ENCODE measurements around the gene WDR81.

The WDR81 gene

DNA sequence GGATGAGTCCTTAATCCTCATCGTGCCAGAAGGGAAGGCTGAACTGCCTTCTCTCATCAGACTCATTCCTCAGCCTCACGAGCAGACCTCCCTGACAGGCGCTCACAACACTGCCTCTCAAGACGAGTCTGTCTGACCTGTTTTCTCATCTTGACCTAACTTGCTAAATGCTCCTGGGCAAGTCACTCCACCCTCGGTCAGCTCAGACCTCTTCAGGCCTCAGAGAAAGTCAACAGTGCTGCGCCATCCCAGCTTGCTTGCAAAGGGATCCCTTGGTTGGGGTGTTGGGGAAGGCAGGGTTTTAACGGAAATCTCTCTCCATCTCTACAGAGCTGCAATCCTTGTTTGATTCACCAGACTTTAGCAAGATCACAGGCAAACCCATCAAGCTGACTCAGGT lies 52.4 kb downstream of the WDR81 start:
- DNase-seq (ENCODE audit: low read depth in 2 of 2): no peak

DNA sequence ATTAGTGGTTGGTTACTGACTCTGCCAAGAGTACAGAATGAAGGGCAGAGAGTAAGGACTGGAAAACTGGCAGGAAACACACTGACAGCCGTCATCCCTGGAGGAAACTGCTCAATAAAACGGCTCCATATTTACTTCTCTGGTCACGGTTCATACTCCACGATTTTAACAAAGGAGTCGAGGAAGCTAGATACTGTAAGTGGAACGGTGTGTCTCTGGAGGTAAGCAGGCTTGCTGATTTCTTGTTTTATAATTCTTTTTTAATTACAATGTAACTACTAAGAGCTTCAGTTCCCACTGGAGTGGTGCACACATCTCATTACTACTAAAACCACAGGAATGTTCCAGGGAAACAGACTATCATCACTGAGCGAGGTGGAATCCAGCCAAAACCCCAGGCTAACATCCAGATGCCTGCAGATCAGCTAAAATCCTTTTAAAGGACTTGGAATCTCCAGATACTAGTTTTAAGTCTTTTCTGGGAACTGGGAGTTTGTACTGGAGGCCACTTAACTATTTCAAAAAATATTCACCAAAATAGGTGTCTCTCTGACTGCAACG lies 55.1 kb downstream of the WDR81 start:
- DNase-seq (ENCODE audit: low read depth in 2 of 2): no peak

DNA sequence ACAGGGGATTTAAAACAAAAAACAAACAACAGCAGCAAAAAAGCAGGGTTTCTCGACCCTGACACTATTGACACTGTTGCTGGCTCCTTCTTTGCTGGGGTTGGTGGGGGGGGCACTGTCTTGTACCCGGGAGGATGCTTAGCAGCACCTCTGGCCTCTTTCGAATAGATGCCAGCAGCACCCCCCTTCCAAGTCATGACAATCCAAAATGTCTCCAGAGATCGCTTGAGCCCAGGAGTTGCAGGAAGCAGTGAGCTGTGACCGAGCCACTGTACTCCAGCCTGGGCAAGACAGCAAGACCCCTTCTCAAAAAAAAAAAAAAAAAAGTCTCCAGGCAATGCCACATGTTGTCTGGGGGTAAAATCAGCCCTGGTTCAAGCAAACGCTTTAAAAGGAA lies 57.7 kb downstream of the WDR81 start:
- DNase-seq (ENCODE audit: low read depth in 2 of 2): no peak

DNA sequence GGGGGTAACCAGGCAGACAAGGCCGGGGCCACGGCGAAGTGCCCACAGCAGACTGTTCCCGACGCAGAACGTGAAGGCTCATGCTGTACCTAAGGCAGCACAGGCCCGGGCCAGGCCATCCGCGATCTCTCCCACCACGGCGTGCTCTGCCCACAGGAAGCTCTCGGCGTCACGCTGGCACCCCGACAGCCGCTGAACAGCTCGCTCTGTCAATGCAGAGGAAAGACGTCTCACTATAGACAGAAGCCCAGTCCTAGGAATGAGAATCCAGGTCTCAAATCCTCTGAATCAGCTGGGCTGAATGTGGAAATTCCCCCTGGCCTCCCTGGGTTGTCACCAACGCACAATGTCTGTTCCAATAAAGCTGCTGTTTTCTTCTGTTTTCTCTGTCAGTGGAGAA lies 58.8 kb downstream of the WDR81 start:
- DNase-seq (ENCODE audit: low read depth in 2 of 2): no peak

DNA sequence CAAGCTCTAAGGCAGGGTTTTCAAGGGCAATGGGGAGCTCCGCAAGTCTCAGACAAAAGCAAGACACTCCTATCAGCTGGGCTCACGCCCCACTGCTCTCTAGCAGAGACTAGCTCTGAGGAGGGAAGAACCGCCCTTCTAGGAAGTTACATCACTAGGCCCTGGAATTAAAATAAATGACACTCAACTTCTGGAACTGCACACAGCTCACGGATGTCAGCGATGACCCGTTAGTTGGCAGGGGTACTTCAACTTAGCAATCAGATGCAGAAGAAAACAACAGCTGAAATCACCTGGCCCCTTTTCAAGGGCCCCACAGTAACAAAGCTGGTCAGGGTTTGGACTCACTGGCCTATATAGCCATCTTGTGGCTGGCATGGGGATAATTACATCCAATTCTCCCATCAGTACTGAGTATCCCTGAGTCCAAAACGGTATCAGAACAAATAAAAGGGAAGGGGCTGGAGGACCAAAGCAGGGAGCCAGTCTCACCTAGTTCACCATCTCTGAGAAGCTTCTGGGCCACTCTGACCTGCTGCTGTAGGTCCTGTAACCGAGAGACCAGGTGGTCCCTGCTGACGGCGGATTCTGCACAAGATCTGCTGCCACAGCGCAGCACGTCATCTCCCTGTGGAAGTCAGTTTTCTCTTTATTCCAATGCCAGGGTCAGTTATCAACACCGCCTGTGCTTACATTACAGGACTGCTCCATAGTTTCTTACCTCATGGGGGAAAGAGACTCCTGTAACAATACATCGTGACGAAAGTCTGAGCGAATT lies 59.5 kb downstream of the WDR81 start:
- no peak for DNase-seq (ENCODE audit: low read depth in 2 of 2)

DNA sequence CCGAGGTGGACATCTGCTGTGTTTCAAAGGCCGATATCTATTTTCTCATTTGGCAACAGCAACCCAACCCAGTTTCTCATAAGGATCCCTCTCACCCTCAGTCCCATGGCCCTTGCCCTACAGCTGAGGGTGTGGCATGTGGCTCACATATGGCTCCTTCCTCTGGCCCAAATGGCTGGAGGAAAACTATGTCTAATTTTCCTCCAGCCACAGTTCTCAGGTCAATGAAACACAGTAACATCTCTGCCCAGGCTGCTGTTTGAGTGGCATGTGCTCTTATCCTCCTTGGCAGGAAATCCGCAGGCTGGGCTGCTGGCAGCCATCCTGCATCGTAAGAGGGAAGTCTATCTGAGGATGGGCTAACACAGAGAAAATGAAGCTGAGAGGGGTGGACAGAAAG lies 61.4 kb downstream of the WDR81 start:
- no peak for DNase-seq (ENCODE audit: low read depth in 2 of 2)

DNA sequence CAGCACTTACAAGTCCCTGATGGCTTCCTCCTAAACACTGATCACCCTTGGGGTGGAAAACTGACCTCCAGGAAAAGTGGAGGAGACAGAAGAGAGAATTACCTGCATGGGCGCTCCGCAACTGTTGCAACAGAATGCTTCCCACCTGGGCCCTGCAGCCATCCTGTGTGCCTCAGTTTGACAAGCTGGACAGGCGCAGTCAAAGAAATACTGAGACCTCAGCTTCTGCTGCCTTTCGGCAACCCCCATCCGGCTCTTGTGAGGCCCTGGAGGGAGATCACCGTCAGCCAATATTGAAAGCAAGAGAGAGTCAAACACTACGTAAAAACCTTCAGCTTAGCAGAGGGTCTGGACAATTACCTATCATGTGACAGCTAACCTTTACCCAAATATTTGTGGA lies 62.2 kb downstream of the WDR81 start:
- no peak for DNase-seq (ENCODE audit: low read depth in 2 of 2)

DNA sequence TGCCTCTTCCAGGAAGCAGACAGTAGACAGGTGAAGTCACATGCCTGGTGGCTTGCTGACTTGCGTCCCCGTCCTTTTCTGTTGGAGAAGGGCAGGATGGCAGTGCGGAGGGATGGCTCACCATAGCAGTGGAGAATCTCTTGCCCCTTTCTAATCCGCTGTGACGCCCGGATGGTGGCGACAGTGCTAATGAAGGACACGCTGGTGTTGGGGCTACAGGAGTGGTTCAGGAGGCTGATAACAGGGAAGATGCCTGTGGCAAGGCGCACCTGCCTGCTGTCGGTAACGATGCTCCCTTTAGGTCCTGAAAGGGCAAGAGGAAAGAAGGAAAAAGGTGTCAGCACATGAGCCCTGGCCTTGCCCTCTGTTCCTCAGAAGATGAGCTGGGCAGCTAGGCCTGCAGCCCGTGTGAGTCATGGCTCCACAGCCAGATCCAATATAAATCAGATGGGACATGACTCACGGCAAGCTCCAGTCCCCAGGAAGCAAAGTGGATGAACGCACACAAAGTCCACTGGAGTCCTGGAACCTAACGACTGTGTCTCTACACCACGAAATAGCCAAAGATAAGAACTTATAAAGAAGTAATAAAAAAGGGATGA lies 62.9 kb downstream of the WDR81 start:
- no peak for DNase-seq (ENCODE audit: low read depth in 2 of 2)

Measured in stimulated activated CD4-positive, alpha-beta T cell treated with anti-CD3 and anti-CD28 coated beads, Interleukin-12 subunit alpha, Interleukin-12 subunit beta, amount 100 ng/mL, for 24 hours (primary cell).